Measurements from ENCODE around the gene TP53AIP1.

DNA sequence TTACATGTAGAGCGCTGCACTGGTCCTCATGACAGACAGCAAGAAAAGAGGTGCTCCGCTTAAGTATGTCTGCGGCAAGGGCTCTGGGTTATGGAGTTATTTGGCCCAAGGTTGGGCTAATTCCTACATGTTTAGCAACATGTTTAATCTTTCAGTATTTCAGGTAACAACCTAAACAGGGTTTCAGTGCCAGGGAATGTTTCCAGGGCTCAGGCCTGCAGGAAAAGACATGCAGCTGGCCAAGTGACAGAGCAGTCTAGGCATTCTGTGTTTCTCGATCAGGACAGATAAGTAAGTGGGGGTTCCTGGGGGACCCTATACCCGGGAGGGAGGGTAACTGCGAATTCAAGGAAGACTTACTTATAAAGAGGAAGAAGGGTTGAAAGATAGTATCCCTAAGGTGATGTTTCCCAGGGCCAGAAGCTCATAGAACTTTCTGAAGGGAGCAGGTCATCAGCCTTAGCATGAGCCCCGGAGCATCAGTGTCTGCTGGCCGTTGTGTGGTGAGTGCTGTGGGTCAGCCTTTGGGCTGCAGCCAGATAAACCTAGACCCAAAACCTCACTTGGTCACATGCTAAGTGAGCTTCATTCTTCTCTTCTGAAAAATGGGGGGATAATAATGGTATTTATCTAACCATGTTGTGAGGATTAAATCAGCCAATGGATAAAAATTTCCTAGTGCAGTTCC, 33.1 kb downstream of the TP53AIP1 start:
- TF ChIP-seq EP300 (IDR thresholded peaks at IDR 0.05) = no peak
- TF ChIP-seq, protein P1, sequence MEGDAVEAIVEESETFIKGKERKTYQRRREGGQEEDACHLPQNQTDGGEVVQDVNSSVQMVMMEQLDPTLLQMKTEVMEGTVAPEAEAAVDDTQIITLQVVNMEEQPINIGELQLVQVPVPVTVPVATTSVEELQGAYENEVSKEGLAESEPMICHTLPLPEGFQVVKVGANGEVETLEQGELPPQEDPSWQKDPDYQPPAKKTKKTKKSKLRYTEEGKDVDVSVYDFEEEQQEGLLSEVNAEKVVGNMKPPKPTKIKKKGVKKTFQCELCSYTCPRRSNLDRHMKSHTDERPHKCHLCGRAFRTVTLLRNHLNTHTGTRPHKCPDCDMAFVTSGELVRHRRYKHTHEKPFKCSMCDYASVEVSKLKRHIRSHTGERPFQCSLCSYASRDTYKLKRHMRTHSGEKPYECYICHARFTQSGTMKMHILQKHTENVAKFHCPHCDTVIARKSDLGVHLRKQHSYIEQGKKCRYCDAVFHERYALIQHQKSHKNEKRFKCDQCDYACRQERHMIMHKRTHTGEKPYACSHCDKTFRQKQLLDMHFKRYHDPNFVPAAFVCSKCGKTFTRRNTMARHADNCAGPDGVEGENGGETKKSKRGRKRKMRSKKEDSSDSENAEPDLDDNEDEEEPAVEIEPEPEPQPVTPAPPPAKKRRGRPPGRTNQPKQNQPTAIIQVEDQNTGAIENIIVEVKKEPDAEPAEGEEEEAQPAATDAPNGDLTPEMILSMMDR (IDR thresholded peaks at IDR 0.05) = no peak
- TF ChIP-seq HDAC2 (IDR thresholded peaks at IDR 0.05) = no peak
- TF ChIP-seq BHLHE40 (IDR thresholded peaks at IDR 0.05; ENCODE audit: low read depth, low read length) = no peak
- no peak for TF ChIP-seq MYC (IDR thresholded peaks at IDR 0.05; ENCODE audit: borderline replicate concordance, low read length)

All from A549 (cell line).